ENCODE data around the gene CLCN1.

CLCN1 gene

GRCh38 chr7:143341842-143342241 lies 25.9 kb downstream of the CLCN1 start:
- DNase-seq, result no peak

GRCh38 chr7:143343596-143343995 lies 27.7 kb downstream of the CLCN1 start:
- no peak for DNase-seq

- DNase-seq, result peak; percentile 80
Measured at GRCh38 chr7:143345428-143345900, 29.6 kb downstream of the CLCN1 start.

GRCh38 chr7:143346018-143346417 lies 30.1 kb downstream of the CLCN1 start:
- no peak for DNase-seq

- no peak for DNase-seq
Measured at GRCh38 chr7:143347950-143348349, 32.0 kb downstream of the CLCN1 start.

GRCh38 chr7:143351060-143351459 lies 35.1 kb downstream of the CLCN1 start:
- no peak for DNase-seq

- no peak for DNase-seq
Measured at GRCh38 chr7:143351574-143351973, 35.7 kb downstream of the CLCN1 start.

GRCh38 chr7:143352531-143353002 lies 36.7 kb downstream of the CLCN1 start:
- DNase-seq, result no peak

GRCh38 chr7:143354376-143354775 lies 38.5 kb downstream of the CLCN1 start:
- DNase-seq, result no peak

- no peak for DNase-seq
Measured at GRCh38 chr7:143354965-143355364, 39.1 kb downstream of the CLCN1 start.

- no peak for DNase-seq
Measured at GRCh38 chr7:143355450-143356385, 39.8 kb downstream of the CLCN1 start.

- DNase-seq, result no peak
Measured at GRCh38 chr7:143356414-143357050, 40.6 kb downstream of the CLCN1 start.

GRCh38 chr7:143358626-143359025 lies 42.7 kb downstream of the CLCN1 start:
- DNase-seq, result no peak

- DNase-seq, result no peak
Measured at GRCh38 chr7:143359771-143360353, 44.0 kb downstream of the CLCN1 start.

GRCh38 chr7:143360788-143361551 lies 45.1 kb downstream of the CLCN1 start:
- no peak for DNase-seq

GRCh38 chr7:143361552-143362130 lies 45.7 kb downstream of the CLCN1 start:
- no peak for DNase-seq

- peak; percentile 57 for DNase-seq
Measured at GRCh38 chr7:143362131-143363015, 46.5 kb downstream of the CLCN1 start, which contains the start of gene FAM131B. Gene FAM131B, minus strand, starts transcription at chr7:143362713. Its CDS starts 110 bp downstream, at chr7:143362603.

GRCh38 chr7:143363016-143363937 lies 47.4 kb downstream of the CLCN1 start:
- DNase-seq, result no peak

GRCh38 chr7:143367972-143368371 lies 52.1 kb downstream of the CLCN1 start:
- DNase-seq, result no peak

- DNase-seq, result no peak
Measured at GRCh38 chr7:143368387-143368786, 52.5 kb downstream of the CLCN1 start.
